Activated CD4-positive, alpha-beta T cell treated with anti-CD3 and anti-CD28 coated beads, Interleukin-2, amount 50 U/mL, for 16 hours (primary cell): ENCODE results near the gene CEP57L1.
A peak's percentile ranks its signal among the peaks of the same experiment; 100 is the strongest.
"Not testable (repeated sequence)": the region's sequence is repeated elsewhere in the genome, so short reads cannot be mapped to it uniquely, and the experiment has no call there.

Experiments used
- DNase-seq: peaks from one replicate; pipeline ENCODE4 v3.0.0-alpha.2; 2020

The CEP57L1 gene

DNA sequence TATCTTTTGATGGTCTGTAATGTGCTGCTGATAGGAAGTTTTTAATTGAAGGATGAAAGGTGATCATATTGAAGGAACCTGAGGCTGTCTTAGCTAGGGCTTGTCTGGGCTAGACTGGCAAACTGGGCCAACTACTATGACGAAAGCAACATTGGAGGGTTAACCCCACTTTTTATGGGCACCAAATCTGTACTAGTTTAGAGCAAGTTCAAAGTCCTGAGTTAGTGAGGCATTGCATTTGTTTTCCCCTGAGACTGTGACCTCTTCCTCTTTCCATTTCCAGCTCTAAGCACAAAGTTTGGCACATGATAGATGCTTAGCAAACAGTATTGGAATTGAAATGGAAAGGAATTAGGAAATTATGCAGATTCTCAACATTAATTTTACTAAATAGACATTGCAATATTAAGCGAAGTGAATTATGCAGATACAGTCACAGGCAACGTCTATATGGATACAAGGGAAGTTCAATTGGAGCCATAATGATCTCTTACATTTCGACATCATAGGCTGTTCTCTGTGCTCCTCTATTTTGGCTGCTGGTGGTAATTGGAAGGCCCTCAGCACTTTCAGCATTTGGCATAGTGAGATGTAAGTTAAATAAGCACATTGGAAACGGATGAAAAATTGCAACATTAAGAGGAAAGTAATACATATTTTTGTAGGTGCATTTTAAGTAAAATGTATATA, 22.2 kb downstream of the CEP57L1 start:
- no peak for DNase-seq

- DNase-seq: no peak
These were observed 23.0 kb downstream of the CEP57L1 start for GRCh38 chr6:109118337-109118736.

- no peak for DNase-seq
These were observed 23.6 kb downstream of the CEP57L1 start for GRCh38 chr6:109118871-109119354.

DNA sequence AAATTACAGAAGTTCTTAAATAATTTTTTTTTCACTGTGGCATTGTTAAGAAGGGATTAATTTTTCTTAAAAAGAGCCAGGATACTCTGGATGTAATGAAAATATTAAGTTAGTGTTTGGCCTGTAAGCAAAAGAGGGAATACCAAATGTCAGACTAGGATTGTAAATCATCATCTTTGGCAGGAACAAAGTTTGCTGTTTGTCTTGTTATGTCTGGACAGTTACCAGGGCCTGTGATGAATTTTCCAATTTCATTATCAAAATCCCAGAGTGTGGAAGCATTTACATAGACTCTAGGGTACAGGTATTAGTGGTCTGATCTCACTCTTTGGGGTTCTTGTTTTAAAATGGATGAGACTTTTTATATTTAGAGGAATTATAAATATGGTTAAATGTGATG, 26.1 kb downstream of the CEP57L1 start:
- DNase-seq: no peak

DNA sequence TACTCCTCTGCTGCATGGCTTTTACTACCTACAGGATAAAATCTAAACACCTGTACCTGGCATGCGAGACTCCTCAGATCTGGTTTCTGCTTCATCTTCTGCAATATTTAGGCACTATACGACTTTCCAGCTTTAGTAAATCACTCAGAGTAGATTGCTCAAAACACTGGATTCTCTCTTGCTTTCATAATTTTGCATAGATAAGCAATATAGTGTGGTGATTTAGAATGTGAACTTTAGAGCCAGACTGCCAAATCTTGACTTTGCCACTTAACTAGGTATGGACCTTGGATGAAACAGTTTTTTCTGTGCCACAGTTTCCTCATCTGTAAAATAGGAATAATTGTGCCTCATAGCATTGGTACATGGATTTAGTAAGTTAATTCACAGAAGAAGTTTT, 28.9 kb downstream of the CEP57L1 start:
- no peak for DNase-seq

DNA sequence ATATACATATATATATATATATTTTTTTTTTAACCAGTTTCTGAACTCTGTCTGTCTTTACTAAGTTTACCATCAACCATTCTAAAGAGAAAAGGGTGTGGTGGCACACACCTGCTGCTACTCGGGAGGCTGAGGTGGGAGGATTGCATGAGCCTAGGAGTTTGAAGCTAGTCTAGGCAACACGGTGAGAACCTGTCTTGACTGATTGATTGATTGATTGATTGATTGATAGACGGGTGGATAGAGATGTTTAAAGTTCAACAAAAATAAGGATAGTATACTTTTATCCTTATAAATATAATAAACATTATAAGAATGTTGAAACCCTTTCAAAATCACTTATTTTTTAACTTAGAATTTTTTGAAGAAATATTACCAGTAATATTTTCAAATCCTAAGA, 30.2 kb downstream of the CEP57L1 start:
- no peak for DNase-seq

DNA sequence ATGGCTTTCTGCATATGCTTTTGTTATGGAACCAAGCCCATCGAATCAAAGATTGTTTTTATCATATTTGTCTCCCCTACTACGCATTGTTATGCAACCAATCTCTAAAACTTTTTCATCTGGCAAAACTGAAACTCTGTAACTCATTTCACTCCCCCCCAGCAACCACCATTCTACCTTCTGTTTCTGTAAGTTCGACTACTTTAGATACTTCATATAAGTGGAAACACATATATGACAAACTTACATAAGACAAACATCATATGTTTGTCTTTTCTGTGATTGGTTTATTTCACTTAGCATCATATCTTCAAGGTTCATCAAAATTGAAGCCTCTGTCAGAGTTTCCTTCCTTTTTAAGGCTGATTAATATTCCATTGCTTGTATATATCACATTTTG, 34.8 kb downstream of the CEP57L1 start:
- peak; percentile 16 for DNase-seq

GRCh38 chr6:109135600-109135999, 40.3 kb downstream of the CEP57L1 start:
- DNase-seq: not testable (repeated sequence)

DNA sequence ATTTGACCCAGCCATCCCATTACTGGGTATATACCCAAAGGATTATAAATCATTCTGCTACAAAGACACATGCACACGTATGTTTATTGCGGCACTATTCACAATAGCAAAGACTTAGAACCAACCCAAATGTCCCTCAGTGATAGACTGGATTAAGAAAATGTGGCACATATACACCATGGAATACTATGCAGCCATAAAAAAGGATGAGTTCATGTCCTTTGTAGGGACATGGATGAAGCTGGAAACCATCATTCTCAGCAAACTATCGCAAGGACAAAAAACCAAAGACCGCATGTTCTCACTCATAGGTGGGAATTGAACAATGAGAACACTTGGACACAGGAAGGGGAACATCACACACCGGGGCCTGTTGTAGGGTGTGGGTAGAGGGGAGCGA, 40.7 kb downstream of the CEP57L1 start:
- DNase-seq: not testable (repeated sequence)

GRCh38 chr6:109136530-109136929, 41.2 kb downstream of the CEP57L1 start:
- not testable (repeated sequence) for DNase-seq

DNA sequence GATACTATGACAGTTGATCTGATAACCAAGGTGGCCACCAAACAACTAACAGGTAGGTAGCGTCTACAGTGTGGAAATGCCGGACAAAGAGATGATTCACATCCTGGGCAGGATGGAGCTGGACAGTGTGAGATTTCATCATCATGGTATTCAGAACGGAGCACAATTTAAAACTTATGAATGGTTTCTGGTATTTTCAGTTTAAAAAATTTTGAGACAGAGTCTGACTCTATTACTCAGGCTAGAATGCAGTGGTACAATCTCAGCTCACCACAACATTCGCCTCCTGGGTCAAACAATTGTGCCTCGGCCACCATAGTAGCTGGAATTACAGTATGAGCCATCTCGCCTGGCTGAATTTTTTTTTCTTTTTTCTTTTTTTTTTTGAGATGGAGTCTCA, 43.8 kb downstream of the CEP57L1 start:
- no peak for DNase-seq

DNA sequence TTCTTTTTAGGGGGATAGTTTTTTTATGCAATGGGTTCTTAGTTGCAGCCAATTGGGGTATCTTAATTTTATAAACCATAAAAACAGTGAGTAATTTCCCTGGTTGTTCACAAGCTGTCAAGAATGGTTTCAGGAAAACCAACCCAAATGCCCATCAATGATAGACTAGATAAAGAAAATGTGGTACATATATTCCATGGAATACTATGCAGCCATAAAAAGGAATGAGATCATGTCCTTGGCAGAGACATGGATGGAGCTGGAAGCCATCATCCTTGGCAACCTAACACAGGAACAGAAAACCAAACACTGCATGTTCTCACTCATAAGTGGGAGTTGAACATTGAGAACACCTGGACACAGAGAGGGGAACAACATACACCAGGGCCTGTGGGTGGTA, 46.8 kb downstream of the CEP57L1 start:
- DNase-seq: not testable (repeated sequence)

DNA sequence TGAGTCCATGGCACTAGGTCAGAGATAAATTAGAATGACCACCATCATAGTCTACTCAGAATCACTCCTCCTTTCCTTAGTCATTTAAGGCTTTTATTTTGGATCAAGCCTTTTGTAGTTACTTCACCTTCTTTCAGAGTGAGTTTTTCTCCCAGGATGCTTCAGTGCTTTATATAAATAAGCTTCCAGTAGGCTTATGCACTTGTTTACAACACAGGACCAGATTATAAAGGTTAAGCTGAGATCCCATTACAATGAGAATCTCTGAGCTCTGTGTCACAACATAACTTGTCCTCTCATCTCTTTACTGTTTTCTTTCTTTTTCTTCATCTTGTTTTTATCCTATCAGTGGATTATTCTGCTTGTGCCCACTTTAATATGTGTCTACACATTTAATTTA, 47.9 kb downstream of the CEP57L1 start:
- no peak for DNase-seq

- not testable (repeated sequence) for DNase-seq
These were observed 52.9 kb downstream of the CEP57L1 start for GRCh38 chr6:109148251-109148650.

- not testable (repeated sequence) for DNase-seq
These were observed 53.4 kb downstream of the CEP57L1 start for GRCh38 chr6:109148716-109149115.

DNA sequence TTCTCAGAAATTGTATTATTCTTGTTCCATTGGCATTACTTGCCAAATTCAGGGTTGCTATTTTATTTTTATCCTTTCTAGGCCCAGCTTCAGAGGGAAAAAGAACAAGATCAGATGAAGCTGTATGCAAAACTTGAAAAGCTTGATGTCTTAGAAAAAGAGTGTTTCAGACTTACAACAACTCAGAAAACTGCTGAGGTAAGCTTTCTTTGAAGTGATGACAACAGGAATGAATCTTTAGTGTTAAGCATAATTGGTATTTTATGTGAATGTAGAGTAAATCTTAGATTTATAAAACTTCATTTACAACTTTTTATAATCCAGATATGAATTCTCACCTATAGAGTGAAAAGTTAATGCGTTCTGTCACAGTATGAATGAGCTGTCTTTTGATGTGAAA, 58.4 kb downstream of the CEP57L1 start:
- no peak for DNase-seq

DNA sequence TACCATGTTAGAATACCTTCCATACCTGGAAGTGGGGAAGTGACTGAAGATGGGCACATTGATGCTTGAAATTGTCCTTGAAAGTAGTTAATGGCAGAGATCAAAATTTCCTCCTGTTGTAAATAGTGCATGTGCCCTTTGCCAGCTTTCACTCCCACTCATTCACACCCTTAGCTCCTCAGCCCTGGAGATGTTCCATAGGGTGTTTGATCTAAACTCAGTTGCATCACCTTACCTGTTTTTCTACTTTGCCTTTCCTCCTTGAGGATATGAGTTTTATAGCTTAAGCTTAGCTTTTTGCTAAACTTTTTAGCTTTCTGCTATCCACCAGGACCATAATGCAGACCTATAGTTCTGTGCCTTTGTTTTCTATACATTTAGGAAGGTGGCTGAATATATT, 69.0 kb downstream of the CEP57L1 start:
- DNase-seq: no peak

DNA sequence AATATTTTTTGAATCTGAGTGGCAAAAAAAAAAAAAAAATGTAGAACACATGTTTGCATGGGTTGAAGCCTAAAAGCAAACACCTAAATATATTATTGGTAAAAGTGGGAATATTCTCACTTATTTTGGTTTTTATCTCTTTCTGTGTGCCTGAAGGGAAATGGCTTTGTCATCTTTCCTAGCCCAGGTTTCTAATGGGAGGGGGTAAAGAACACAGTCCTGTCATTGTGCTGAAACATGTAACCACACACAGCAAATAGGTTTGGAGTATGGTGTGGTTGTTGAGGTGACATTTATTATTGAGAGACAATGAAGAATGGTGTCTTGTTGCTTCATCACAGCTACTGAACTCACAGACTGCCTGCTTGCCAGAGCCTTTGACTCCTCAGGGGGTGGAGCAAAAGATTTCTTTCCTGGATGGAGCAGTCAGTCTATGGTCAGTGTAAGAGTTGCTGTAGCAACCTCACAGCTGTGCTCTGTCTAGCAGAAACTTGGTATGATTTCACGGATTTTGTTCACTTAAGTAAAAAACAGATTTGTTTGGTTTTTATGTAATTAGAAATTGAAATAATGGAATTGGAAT, 70.2 kb downstream of the CEP57L1 start:
- DNase-seq: no peak

DNA sequence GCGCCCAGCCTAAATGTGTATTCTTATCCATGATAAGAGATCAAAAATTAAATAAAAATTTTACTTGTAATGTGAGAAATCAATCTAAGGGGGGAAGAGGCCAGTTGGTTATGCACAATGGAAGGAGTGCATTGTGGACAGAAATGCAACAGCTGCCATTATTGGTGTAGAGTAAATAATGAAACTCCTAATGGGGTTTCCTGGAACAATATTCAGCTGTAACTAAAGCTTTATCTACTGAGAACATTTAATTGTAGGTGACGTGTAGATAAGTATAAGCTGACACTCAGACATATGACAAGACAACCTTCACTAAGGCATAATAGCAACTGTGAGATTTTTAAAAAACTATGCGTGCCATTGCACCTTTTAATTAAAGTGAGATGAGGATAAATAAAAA, 71.4 kb downstream of the CEP57L1 start:
- no peak for DNase-seq

DNA sequence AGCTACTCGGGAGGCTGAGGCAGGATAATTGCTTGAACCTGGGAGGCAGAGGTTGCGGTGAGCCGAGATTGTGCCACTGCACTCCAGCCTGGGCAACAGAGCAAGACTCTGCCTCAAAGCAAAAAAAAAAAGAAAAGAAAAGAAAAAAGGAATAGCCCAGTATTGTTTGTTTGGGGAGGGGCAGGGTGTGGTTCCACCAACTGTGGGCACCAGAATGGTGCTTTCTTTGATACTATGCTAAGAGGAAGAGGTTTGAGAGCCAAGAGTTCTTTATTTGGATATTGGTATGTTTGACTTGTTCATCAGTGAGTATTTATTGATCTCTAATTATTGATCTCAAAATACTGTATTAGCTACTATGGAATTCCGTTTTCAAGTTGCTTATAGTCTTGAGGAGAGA, 72.3 kb downstream of the CEP57L1 start:
- DNase-seq: no peak

DNA sequence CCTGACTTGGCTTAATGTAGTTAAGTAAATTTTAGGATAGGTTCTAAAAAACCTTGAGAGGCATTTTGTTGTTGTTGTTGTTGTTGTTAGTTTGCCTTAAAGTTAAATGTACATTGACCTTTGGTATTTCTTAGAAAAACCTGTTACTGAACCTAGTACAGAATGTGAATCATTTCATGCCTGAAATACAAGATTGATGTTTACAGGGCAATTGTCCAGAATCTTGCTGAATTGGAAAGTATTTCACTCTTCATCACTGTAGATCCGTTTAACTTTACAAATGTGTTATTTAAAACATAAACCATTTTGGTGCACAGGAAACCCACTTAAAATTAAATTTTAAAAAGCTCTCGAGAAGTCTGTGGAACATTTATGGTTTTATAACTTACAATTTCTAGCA, 75.0 kb downstream of the CEP57L1 start:
- DNase-seq: no peak

GRCh38 chr6:109172101-109172746, 76.9 kb downstream of the CEP57L1 start:
- no peak for DNase-seq

GRCh38 chr6:109174916-109175315, 79.6 kb downstream of the CEP57L1 start:
- DNase-seq: no peak

- no peak for DNase-seq
These were observed 83.6 kb downstream of the CEP57L1 start for GRCh38 chr6:109178921-109179320.
